ENCODE measurements around the gene GMEB1.
A peak's percentile ranks its signal among the peaks of the same experiment; 100 is the strongest.

GRCh38 chr1:28646040-28646439 is 22.5 kb upstream of the GMEB1 start:
- TF ChIP-seq GATA3 (IDR thresholded peaks at IDR 0.05; ENCODE audit: low read depth, low read length), result no peak
- TF ChIP-seq GATA2 (IDR thresholded peaks at IDR 0.05; ENCODE audit: low read depth, low read length), result peak; percentile 37; the same call in 1 of the 2 replicates

Data from SH-SY5Y (cell line).